NT2/D1 (cell line): ENCODE data around the gene ADGRE3.

ENCODE experiments used
- SUZ12 ChIP-seq: IDR thresholded peaks from 2 replicates; pipeline ENCODE4 v1.6.1; 2011; ENCODE audit not compliant: insufficient read length, insufficient read depth; ENCODE audit errors: extremely low read depth
- YY1 ChIP-seq: IDR thresholded peaks from 2 replicates; pipeline ENCODE4 v1.6.1; 2011; ENCODE audit not compliant: insufficient read length, insufficient read depth

DNA sequence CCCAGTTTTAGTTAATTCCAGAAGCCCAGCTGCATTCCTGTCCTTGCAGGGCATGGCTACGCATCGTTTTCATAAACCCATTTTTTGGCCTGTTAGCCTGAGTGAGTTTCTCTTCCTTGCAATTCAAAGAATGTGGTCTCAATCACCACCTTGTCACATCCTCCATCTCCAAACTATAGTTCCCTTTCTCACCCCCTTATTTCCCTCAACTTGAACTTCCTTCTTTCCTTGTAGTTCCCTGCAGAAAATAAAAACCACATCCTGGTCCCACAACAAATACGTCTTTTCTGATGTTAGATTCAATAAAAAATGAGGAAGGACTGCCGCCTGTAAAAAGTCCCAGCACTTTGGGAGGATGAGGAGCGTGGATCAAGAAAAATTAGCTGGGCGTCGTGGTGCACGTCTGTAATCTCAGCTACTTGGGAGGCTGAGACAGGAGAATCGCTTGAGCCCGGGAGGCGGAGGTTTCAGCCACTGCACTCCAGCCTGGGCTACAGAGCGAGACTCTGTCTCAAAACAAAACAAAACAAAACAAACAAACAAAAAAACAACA, 13.2 kb downstream of the ADGRE3 start:
- TF ChIP-seq SUZ12 (no peak), YY1 (no peak)
